ENCODE measurements around the gene ARL15. TPM values are rescaled to one million over a fixed set of nuclear protein-coding genes. Genes with fewer than 3 reads are reported as not detected.

Gene ARL15
- total and polyA plus RNA-seq, 2 donors (not counting 3 experiments of a cell fraction or from before 2014, with no cell fraction given) = 11.9 to 24.4 TPM

DNA sequence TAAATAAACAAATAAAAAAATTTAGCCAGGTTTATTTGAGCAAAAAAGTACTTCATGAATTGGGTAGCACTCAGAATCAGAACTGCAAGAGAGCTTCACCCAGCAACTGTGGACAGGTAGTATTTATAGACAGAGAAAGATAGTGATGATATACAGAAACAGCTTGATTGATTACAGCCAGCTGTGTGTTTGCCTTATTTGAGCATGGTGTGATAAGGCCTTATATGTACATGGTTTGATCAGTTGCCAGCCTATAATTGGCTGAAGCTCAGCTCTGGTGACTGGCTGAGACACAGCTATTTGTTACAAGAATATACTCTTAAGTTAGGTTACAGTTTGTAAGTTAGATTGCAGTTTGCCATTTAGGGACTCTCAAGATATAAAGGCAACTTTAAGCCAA is 34.3 kb upstream of the ARL15 start:
- CTCF ChIA-PET = interaction anchor here (0.6 to 2.4 kb wide), 3 partner anchors 33 to 160 kb away, joined by 3 to 6 read pairs (median 4); no protein-coding TSS in a partner anchor
- no peak for TF ChIP-seq POLR2AphosphoS5 (IDR thresholded peaks at IDR 0.05; ENCODE audit: insufficient read depth, low read depth, low read length)
- no peak for TF ChIP-seq EZH2 (IDR thresholded peaks at IDR 0.05; ENCODE audit: borderline replicate concordance, low read depth, low read length, severe bottlenecking)
- TF ChIP-seq MYC (IDR thresholded peaks at IDR 0.05; ENCODE audit: low read depth, low read length) = no peak
- TF ChIP-seq JUN (IDR thresholded peaks at IDR 0.05; ENCODE audit: borderline replicate concordance, insufficient read depth, insufficient read length, low read depth) = no peak
- TF ChIP-seq, protein P1, sequence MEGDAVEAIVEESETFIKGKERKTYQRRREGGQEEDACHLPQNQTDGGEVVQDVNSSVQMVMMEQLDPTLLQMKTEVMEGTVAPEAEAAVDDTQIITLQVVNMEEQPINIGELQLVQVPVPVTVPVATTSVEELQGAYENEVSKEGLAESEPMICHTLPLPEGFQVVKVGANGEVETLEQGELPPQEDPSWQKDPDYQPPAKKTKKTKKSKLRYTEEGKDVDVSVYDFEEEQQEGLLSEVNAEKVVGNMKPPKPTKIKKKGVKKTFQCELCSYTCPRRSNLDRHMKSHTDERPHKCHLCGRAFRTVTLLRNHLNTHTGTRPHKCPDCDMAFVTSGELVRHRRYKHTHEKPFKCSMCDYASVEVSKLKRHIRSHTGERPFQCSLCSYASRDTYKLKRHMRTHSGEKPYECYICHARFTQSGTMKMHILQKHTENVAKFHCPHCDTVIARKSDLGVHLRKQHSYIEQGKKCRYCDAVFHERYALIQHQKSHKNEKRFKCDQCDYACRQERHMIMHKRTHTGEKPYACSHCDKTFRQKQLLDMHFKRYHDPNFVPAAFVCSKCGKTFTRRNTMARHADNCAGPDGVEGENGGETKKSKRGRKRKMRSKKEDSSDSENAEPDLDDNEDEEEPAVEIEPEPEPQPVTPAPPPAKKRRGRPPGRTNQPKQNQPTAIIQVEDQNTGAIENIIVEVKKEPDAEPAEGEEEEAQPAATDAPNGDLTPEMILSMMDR (IDR thresholded peaks at IDR 0.05; ENCODE audit: extremely low read depth in 1 of 2, insufficient read depth in 1 of 2, low read depth in 1 of 2, low read length in 2 of 2) = no peak
- TF ChIP-seq GATA2 (IDR thresholded peaks at IDR 0.05; ENCODE audit: insufficient read depth, insufficient read length, low read depth, low read length) = no peak
- no peak for TF ChIP-seq FOS (IDR thresholded peaks at IDR 0.05; ENCODE audit: borderline replicate concordance, insufficient read depth, low read length)
- TF ChIP-seq, protein P2, sequence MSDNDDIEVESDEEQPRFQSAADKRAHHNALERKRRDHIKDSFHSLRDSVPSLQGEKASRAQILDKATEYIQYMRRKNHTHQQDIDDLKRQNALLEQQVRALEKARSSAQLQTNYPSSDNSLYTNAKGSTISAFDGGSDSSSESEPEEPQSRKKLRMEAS (IDR thresholded peaks at IDR 0.05; ENCODE audit: insufficient read depth, insufficient read length) = no peak
- no peak for TF ChIP-seq POLR2A (IDR thresholded peaks at IDR 0.05; ENCODE audit: low read depth, low read length)
- H3K4me2 ChIP-seq (ENCODE audit: insufficient read depth, low read length) = no peak overlapping the region
- POLR2A ChIA-PET = no interaction called here
- peaks cover 3% of the 10 kb centered on the region for H3K9me3 ChIP-seq (replicated peaks; ENCODE audit: control insufficient read depth, insufficient read depth, low read length)
- dilution Hi-C loops (cut with MboI; ENCODE audit: extremely low pct_ligation_motif_present, low sequenced_read_pairs) (no loop called here), intact Hi-C loops (cut with micrococcal nuclease) (no loop called here)
- H3K79me2 ChIP-seq (ENCODE audit: control insufficient read depth, insufficient read depth, low read length) = no peaks in the 10 kb centered on the region
- no peaks in the 10 kb centered on the region for H3K27me3 ChIP-seq (ENCODE audit: control insufficient read depth in 2 of 2, insufficient read depth in 2 of 2, low read length in 2 of 2)
- no TSS peak for BruUV-seq (replicated peaks)
- FAIRE-seq = no peak
- no peak overlapping the region for H3K9ac ChIP-seq (replicated peaks; ENCODE audit: extremely low read depth, insufficient read depth, low read length)
- no peaks in the 10 kb centered on the region for H4K20me1 ChIP-seq (replicated peaks; ENCODE audit: control insufficient read depth, extremely low read depth, insufficient read depth, low read length)
- H3K36me3 ChIP-seq (ENCODE audit: control insufficient read depth in 2 of 2, extremely low read depth in 1 of 2, insufficient read depth in 2 of 2, low read length in 2 of 2) = no peaks in the 10 kb centered on the region
- H2AFZ ChIP-seq (ENCODE audit: low read depth, low read length) = no peak overlapping the region
- H3K9me1 ChIP-seq (replicated peaks; ENCODE audit: control insufficient read depth, extremely low read depth, insufficient read depth, low read length) = no peaks in the 10 kb centered on the region
- no peak for DNase-seq (ENCODE audit: low read depth, low spot score)
- no peaks in the 10 kb centered on the region for H3K4me1 ChIP-seq (ENCODE audit: control insufficient read depth, extremely low read depth, insufficient read depth, low read length)
- no peak overlapping the region for H3K4me3 ChIP-seq (replicated peaks in 1 of 3; ENCODE audit: insufficient read depth in 1 of 3, low read depth in 1 of 3, low read length in 3 of 3)
- H3K27ac ChIP-seq (ENCODE audit: insufficient read depth, low read depth, low read length) = no peak overlapping the region

All from endothelial cell of umbilical vein (primary cell).